Measurements from ENCODE around the gene R3HDM4. TPM values are rescaled to one million over a fixed set of nuclear protein-coding genes. Genes with fewer than 3 reads are reported as not detected.

Gene R3HDM4
- total and polyA plus RNA-seq, 9 of the 15 experiments (the other 6 are each of a cell fraction or from before 2014, with no cell fraction given), result 3.2 to 154 (median 59.0) TPM

- TF ChIP-seq RFX5 (IDR thresholded peaks at IDR 0.05; ENCODE audit: low read depth, low read length) (no peak), EHMT2 (IDR thresholded peaks at IDR 0.05) (no peak), DNMT1 (IDR thresholded peaks at IDR 0.05) (no peak), POLR2AphosphoS5 (IDR thresholded peaks at IDR 0.05; ENCODE audit: control insufficient read depth, insufficient read depth, low read depth, low read length) (no peak), BCOR (IDR thresholded peaks at IDR 0.05) (peak; percentile 83), CXXC5 (CRISPR knock-in tag; IDR thresholded peaks at IDR 0.05) (no peak), BRD9 (IDR thresholded peaks at IDR 0.05; ENCODE audit: low read depth, partially characterized antibody) (no peak), ELK3 (CRISPR knock-in tag; IDR thresholded peaks at IDR 0.05) (no peak), ZNF324 (CRISPR knock-in tag; IDR thresholded peaks at IDR 0.05) (no peak), RBM39 (optimal IDR thresholded peaks at IDR 0.05; ENCODE audit: low read depth, low read length) (no peak), TRIM28 (IDR thresholded peaks at IDR 0.05) (peak; percentile 61; the same call in 1 of the 2 replicates), FOXP1 (CRISPR knock-in tag; IDR thresholded peaks at IDR 0.05) (no peak)
- TF ChIP-seq, protein P1, sequence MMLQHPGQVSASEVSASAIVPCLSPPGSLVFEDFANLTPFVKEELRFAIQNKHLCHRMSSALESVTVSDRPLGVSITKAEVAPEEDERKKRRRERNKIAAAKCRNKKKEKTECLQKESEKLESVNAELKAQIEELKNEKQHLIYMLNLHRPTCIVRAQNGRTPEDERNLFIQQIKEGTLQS (IDR thresholded peaks at IDR 0.05), result no peak
- TF ChIP-seq, protein P1 (CRISPR knock-in tag; conservative IDR thresholded peaks at IDR 0.05), result no peak
- TF ChIP-seq, protein P2, sequence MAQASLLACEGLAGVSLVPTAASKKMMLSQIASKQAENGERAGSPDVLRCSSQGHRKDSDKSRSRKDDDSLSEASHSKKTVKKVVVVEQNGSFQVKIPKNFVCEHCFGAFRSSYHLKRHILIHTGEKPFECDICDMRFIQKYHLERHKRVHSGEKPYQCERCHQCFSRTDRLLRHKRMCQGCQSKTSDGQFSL (CRISPR knock-in tag; IDR thresholded peaks at IDR 0.05), result no peak
- TF ChIP-seq, protein P2 (tag; IDR thresholded peaks at IDR 0.05), result no peak
Observed at GRCh38 chr19:943551-944170, 30.6 kb upstream of the R3HDM4 start (continued).

All from K562 (cell line).